NCI-H748 (cell line): ENCODE results near the gene FIG4.
"Not testable (repeated sequence)": the region's sequence is repeated elsewhere in the genome, so short reads cannot be mapped to it uniquely, and the experiment has no call there.

Experiments
- DNase-seq: peaks from one replicate; lab custom pipeline; 2025; ENCODE audit not compliant: unreplicated experiment; lab: John Stamatoyannopoulos, UW

The FIG4 gene

GRCh38 chr6:109701774-109702173, 10.7 kb downstream of the FIG4 start:
- no peak for DNase-seq

GRCh38 chr6:109702791-109703190, 11.7 kb downstream of the FIG4 start:
- no peak for DNase-seq

- peak; percentile 93 for DNase-seq
Measured at GRCh38 chr6:109705258-109705657, 14.2 kb downstream of the FIG4 start.

DNA sequence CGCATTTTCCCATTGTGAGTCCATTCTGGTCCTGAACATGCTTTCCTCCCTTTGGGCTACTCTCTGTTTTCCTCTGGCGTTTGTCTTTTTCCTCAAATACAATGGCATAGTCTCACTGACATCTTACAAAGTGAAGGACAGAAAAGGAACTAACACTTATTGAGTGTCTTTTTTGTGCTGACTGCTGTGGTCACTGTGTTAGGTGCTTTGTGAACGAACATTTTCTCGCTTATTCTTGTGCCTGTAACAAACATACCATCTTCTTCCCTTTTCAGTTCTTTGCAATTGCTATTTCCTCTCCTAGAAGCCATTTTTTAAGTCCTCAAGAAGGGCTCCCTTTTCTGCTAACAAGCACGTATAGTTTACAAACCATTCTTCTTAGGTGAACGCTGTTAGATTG, 15.4 kb downstream of the FIG4 start:
- no peak for DNase-seq

- DNase-seq, result not testable (repeated sequence)
Measured at GRCh38 chr6:109708099-109708498, 17.0 kb downstream of the FIG4 start.

DNA sequence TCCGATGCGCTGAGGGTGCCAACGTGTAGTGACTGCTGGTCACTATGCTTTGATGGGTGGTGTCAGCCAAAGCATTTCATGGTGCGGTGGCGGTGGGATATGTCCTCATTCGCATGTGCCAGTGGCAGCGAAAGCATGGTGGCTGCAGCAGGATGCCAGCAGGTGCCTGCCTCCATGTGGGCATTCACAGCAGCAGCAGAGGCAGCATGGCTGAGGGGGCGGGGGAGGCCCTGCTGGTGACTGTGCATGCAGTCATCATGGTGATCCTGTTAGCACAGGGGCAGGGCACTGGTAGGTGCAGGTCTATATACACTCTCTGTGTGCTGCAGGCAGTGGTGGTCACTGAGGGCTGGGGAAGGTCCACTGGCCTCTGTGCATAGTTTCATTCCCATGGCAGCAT, 22.0 kb downstream of the FIG4 start:
- no peak for DNase-seq

- no peak for DNase-seq
Measured at GRCh38 chr6:109714166-109714565, 23.1 kb downstream of the FIG4 start.

- no peak for DNase-seq
Measured at GRCh38 chr6:109714611-109715010, 23.5 kb downstream of the FIG4 start.

DNA sequence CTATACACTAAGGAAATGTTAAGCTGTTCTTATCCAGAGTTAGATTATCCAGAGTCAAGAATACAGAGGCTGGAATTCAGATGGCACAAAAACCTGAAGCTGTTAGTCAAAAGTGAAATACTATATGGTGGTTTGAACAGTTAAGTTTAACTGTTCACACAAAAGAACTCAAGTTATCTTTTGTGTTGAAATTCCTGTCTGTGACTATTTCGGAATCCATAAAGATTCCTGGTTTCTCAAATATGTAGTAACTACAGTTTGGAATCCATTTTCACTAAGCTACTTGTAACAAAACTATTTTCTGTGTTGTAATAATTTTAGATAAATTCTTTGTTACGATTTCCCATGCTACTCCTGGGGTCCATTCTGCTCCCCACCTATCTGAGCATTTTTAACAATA, 24.5 kb downstream of the FIG4 start:
- no peak for DNase-seq

DNA sequence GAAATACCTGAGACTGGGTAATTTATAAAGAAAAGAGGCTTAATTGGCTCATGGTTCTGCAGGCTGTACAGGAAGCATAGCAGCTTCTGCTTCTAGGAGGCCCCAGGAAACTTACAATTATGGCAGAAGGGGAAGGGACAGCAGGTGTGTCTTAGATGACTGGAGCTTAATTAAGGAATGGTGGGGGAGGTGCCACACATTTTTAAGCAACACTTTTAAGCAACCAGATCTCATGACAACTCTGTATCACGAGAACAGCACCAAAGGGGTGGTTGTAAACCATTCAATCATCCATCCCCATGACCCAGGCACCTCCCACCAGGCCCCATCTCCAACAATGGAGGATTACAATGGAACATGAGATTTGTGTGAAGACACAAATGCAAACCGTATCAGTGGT, 26.9 kb downstream of the FIG4 start:
- DNase-seq, result no peak

DNA sequence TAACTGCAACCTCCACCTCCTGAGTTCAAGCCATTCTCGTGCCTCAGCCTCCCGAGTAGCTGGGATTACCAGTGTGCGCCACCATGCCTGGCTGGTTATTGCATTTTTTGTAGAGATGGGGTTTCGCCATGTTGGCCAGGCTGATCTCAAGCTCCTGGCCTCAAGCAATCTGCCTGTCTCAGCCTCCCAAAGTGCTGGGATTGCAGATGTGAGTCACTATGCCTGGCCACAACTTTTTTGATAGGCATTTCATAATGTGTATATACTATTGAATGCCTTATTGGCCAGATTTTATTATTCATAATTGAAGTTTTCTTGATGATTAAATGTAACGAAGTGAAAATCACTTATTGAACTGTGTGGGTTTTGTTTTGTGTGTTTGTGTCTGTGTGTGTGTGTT, 27.9 kb downstream of the FIG4 start:
- DNase-seq, result no peak

DNA sequence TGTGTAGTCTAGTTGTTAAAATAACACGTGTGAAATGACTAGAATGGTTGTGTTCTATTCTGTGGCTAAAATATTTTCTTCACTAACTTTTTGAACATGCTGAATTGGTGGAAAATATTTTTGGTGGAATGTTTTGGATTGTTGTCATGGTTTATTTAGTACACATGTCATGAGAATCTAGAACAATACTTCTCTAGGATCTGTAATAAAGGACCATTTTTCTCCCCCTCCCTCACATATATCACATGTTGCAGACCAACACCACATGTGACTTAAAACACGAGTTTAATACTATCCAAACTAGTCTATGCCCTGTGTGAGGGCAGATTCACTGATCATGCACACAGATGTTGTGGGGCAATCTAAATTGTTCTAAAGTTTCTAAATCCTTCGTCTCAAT, 29.2 kb downstream of the FIG4 start:
- DNase-seq, result no peak

DNA sequence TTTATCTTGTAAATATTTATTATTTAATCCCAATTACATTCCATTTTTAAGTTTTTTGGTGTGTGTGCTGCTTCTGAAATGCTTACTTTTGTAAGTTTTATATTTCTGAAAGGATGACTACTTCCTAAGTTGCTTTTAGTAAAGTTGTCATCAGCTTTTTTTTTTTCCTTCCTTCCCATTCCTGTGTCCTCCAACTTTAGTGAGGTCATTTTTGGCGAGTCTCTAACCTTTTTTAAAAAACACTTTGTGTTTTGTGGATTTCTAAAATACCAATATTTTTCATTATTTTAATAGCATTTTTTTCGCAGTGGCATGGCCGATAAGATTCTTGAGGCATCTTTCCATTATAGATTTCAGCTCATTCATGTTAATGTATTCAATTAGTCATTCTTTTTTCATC, 30.9 kb downstream of the FIG4 start:
- DNase-seq, result no peak

GRCh38 chr6:109722564-109723254, 31.6 kb downstream of the FIG4 start:
- DNase-seq, result no peak

DNA sequence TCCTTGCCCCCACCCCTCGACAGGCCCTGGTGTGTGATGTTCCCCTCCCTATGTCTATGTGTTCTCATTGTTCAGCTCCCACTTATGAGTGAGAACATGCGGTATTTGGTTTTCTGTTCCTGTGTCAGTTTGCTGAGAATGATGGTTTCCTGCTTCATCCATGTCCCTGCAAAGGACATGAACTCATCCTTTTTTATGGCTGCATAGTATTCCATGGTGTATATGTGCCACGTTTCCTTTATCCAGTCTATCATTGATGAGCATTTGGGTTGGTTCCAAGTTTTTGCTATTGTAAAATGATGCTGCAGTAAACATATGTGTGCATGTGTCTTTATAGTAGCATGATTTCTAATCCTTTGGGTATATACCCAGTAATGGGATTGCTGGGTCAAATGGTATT, 34.2 kb downstream of the FIG4 start:
- DNase-seq, result not testable (repeated sequence)

- no peak for DNase-seq
Measured at GRCh38 chr6:109736273-109737025, 45.4 kb downstream of the FIG4 start.

- no peak for DNase-seq
Measured at GRCh38 chr6:109738255-109738654, 47.2 kb downstream of the FIG4 start.

DNA sequence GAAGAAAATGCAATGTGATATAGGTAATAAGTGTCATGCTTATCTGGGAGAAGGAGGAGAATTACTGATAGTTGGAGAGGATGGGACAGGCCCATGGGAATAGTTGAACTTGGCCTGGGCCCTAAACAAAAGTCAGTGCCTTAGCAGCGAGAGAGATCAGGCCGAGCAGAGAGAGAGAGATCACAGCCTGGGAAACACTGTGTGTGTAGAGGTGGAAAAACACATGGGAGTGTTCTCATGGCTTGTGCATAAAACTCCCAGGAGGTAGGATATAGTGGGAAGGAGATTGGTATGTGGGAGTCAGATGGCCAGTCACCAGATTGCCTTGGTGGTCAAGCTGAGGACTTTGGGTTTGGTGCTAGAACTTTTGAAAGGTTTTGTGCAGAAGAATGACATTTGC, 47.6 kb downstream of the FIG4 start:
- no peak for DNase-seq

DNA sequence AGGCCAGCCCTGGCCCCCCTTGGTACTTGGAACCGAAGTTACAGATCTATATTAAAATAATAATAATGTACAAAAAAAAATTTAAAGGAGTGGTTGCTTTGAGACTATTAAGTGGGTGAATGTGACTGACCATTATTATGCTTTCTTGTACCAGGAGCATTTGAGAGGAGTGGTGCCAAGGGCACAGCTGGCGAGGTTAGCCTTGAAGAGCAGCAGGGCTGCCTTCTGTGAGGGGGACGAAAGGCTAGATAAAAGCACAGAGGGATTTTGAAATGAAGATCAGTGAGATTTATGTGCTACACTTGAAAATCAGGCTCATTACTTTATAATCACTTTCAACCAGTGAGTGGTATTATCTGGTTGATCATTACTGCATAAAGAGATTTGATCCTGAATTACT, 48.6 kb downstream of the FIG4 start:
- DNase-seq, result no peak

GRCh38 chr6:109740787-109741186, 49.7 kb downstream of the FIG4 start:
- no peak for DNase-seq

DNA sequence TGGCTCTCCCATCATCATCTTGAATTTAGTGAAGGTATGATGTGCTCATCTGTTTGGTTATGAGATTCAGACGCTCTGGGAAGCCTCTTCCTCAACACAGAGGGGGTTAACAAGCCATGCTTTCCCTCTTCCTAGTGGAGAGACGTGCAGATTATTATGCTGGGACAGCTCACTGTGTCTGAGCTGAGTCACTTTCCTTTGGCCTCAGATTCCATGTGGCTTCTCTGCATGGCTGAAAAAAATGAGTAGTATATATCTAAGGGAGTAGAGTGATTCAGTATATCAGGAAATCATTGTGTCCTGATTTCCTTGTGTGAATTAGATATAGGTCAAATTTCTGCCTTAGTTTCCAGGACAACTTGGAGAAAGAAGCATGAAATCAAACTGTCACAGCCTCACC, 52.6 kb downstream of the FIG4 start:
- DNase-seq, result no peak

DNA sequence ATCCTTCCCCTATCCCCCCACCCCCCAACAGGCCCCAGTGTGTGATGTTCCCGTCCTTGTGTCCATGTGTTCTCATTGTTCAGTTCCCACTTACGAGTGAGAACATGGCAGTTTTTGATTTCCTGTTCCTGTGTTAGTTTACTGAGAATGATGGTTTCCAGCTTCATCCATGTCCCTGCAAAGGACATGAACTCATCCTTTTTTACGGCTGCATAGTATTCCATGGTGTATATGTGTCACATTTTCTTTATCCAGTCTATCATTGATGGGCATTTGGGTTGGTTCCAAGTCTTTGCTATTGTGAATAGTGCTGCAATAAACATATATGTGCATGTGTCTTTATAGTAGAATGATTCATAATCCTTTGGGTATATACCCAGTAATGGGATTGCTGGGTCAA, 53.7 kb downstream of the FIG4 start:
- DNase-seq, result not testable (repeated sequence)

DNA sequence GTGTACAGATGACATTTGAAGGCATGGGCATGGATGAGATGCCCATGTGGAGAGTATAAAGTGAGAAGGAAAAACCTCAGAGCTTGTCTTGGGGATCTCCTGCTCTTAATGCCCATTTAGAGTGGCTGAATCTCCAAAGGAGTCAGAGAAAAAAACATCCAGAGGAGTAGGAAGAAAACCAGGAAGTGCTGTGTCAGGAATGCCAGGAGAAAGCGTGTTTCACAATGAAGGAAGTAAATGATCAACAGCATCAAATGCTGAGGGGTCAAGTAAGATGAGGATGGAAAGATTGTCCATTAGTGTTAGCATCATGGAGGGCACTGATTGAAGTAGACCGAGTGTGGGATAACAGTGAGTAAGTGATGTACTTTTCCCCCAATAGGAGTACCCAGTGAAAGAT, 56.1 kb downstream of the FIG4 start:
- DNase-seq, result no peak
